ENCODE results near the gene DOP1A.

The DOP1A gene

DNA sequence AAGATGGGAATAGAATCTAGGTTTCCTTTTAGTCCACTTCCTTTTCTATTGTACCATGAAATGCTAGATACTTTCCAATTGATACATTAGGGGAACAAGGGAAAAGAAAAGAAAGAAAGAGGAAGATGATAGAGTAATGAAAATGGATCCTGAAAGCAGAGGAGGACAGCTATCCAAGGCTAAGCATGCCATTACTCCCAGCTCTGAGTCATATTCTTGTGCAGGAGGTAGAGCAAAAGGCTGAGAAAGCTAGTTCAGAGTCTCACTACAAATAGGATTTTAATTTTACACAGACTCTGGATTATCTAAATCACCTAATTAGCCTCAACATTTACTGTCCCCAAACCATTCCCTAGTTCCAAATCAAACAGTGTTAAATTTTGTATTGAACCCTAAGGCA lies 149.3 kb downstream of the DOP1A start:
- DNase-seq (ENCODE audit: low read depth): peak; percentile 42
- H3K4me3 ChIP-seq (ENCODE audit: low read depth, low read length): no peak overlapping the region
- TF ChIP-seq, protein P1, sequence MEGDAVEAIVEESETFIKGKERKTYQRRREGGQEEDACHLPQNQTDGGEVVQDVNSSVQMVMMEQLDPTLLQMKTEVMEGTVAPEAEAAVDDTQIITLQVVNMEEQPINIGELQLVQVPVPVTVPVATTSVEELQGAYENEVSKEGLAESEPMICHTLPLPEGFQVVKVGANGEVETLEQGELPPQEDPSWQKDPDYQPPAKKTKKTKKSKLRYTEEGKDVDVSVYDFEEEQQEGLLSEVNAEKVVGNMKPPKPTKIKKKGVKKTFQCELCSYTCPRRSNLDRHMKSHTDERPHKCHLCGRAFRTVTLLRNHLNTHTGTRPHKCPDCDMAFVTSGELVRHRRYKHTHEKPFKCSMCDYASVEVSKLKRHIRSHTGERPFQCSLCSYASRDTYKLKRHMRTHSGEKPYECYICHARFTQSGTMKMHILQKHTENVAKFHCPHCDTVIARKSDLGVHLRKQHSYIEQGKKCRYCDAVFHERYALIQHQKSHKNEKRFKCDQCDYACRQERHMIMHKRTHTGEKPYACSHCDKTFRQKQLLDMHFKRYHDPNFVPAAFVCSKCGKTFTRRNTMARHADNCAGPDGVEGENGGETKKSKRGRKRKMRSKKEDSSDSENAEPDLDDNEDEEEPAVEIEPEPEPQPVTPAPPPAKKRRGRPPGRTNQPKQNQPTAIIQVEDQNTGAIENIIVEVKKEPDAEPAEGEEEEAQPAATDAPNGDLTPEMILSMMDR (conservative IDR thresholded peaks at IDR 0.05; ENCODE audit: low read depth, low read length): no peak

Data from choroid plexus epithelial cell (primary cell).